HG03342 (cell line): Measurements from ENCODE around the gene CNTN2.

ENCODE experiments used
- ATAC-seq: cut with Tn5 transposase; IDR thresholded peaks from one replicate; pipeline ENCODE4 v1.9.1; 2021; ENCODE audit warnings: mild to moderate bottlenecking, moderate library complexity; ENCODE audit not compliant: unreplicated experiment

Gene CNTN2

GRCh38 chr1:205017766-205018165 lies 25.2 kb upstream of the CNTN2 start:
- no peak for ATAC-seq

GRCh38 chr1:205018381-205018780 lies 24.6 kb upstream of the CNTN2 start:
- ATAC-seq: no peak

GRCh38 chr1:205020466-205020865 lies 22.5 kb upstream of the CNTN2 start:
- no peak for ATAC-seq

GRCh38 chr1:205024679-205025078 lies 18.3 kb upstream of the CNTN2 start:
- no peak for ATAC-seq

GRCh38 chr1:205025239-205025638 lies 17.8 kb upstream of the CNTN2 start:
- no peak for ATAC-seq

GRCh38 chr1:205026181-205026580 lies 16.8 kb upstream of the CNTN2 start:
- ATAC-seq: no peak

- ATAC-seq: no peak
These were observed 14.6 kb upstream of the CNTN2 start for GRCh38 chr1:205028390-205028789.

GRCh38 chr1:205028924-205029323 lies 14.1 kb upstream of the CNTN2 start:
- ATAC-seq: no peak

GRCh38 chr1:205030241-205030640 lies 12.8 kb upstream of the CNTN2 start:
- no peak for ATAC-seq

GRCh38 chr1:205030896-205031295 lies 12.1 kb upstream of the CNTN2 start:
- ATAC-seq: no peak

- ATAC-seq: no peak
These were observed 10.5 kb upstream of the CNTN2 start for GRCh38 chr1:205032508-205032907.

GRCh38 chr1:205037539-205037938 lies 5.5 kb upstream of the CNTN2 start:
- no peak for ATAC-seq

- ATAC-seq: no peak
These were observed 4.8 kb upstream of the CNTN2 start for GRCh38 chr1:205038132-205038786.

GRCh38 chr1:205041001-205041715 lies 1.9 kb upstream of the CNTN2 start:
- ATAC-seq: no peak

GRCh38 chr1:205041998-205042910 lies 758 bp upstream of the CNTN2 start:
- no peak for ATAC-seq

GRCh38 chr1:205043866-205044265 lies 854 bp downstream of the CNTN2 start:
- no peak for ATAC-seq

- ATAC-seq: no peak
These were observed 1.7 kb downstream of the CNTN2 start for GRCh38 chr1:205044741-205045140.

- ATAC-seq: no peak
These were observed 2.1 kb downstream of the CNTN2 start for GRCh38 chr1:205045146-205045545.

GRCh38 chr1:205046870-205047269 lies 3.9 kb downstream of the CNTN2 start:
- ATAC-seq: no peak

- no peak for ATAC-seq
These were observed 4.8 kb downstream of the CNTN2 start for GRCh38 chr1:205047764-205048231.

GRCh38 chr1:205048382-205048781 lies 5.4 kb downstream of the CNTN2 start:
- no peak for ATAC-seq
